Vagina (tissue), 2 donors: ENCODE measurements around the gene TSTD2. TPM values are rescaled to one million over a fixed set of nuclear protein-coding genes. Genes with fewer than 3 reads are reported as not detected.

Source experiments
- DNase-seq, 2 donors: peaks; one replicate each; pipeline ENCODE4 v3.0.0-alpha.2; 2017; ENCODE audit errors: extremely low spot score in 2 of 2
- H3K27ac ChIP-seq: fragments of 200-600 bp; sonication (generic); one replicate; pipeline ENCODE4 v1.5.1; 2019
- H3K27me3 ChIP-seq: fragments of 200-600 bp; sonication (generic); one replicate; pipeline ENCODE4 v1.5.1; 2019
- H3K36me3 ChIP-seq, 2 donors: fragments of 200-600 bp; sonication (generic); one replicate each; pipeline ENCODE4 v1.5.1; 2017 to 2019
- H3K4me1 ChIP-seq: fragments of 200-600 bp; sonication (generic); one replicate; pipeline ENCODE4 v1.5.1; 2019
- H3K4me3 ChIP-seq, 2 donors: fragments of 200-600 bp; sonication (generic); 1 replicate in 1 of 2; 2 replicates in 1 of 2; pipeline ENCODE4 v1.5.1; 2016 to 2019
- H3K9me3 ChIP-seq: fragments of 200-600 bp; sonication (generic); one replicate; pipeline ENCODE4 v1.5.1; 2019
- CTCF ChIP-seq, 3 experiments: fragments of 450-650 bp in 2 of 3; fragments of 200-600 bp in 1 of 3; sonication (generic) in 1 of 3; IDR thresholded peaks; one replicate each; pipeline ENCODE4 v1.5.1; 2017 to 2019; ENCODE audit warnings: antibody characterized with exemption in 3 of 3, mild to moderate bottlenecking in 2 of 3, moderate library complexity in 2 of 3
- POLR2A ChIP-seq, 2 donors: fragments of 450-650 bp; IDR thresholded peaks; one replicate each; pipeline ENCODE4 v1.6.1; 2017; ENCODE audit warnings: antibody characterized with exemption in 2 of 2, mild to moderate bottlenecking in 2 of 2, moderate library complexity in 2 of 2
- POLR2AphosphoS5 ChIP-seq, 2 donors: sonication (generic); formaldehyde crosslinking; IDR thresholded peaks; one replicate each; pipeline ENCODE4 v1.9.0; 2017; ENCODE audit warnings: antibody characterized with exemption in 2 of 2, mild to moderate bottlenecking in 2 of 2, low read depth in 1 of 2; ENCODE audit not compliant: insufficient read depth in 1 of 2
- intact Hi-C: fragments of 100-400 bp; cut with DNase I; formaldehyde crosslinking; loops from one replicate; pipeline ENCODE4 v1.15.1; 2023
- total RNA-seq: library from RNA; depleted of rRNA; stranded (reverse); fragments of >200 nt; gene quantifications from one replicate; pipeline ENCODE4 v1.2.3, GENCODE V29; 2016

TSTD2 gene
- total RNA-seq, 1 donor from 2014 or later: 18.2 TPM

GRCh38 chr9:97555164-97555563 is 78.0 kb downstream of the TSTD2 start:
- TF ChIP-seq CTCF (IDR thresholded peaks at IDR 0.05) (no peak), POLR2AphosphoS5 (IDR thresholded peaks at IDR 0.05; ENCODE audit: insufficient read depth in 1 of 2, low read depth in 1 of 2) (no peak), POLR2A (IDR thresholded peaks at IDR 0.05) (no peak)
- H3K4me3 ChIP-seq: no peak overlapping the region
- intact Hi-C loops: no loop called here
- no peak for DNase-seq
- no peaks in the 10 kb centered on the region for H3K27me3 ChIP-seq
- no peaks in the 10 kb centered on the region for H3K9me3 ChIP-seq
- peak overlapping the region; percentile 95 for H3K27ac ChIP-seq
- no peaks in the 10 kb centered on the region for H3K36me3 ChIP-seq
- peaks cover 36% of the 10 kb centered on the region for H3K4me1 ChIP-seq

GRCh38 chr9:97554566-97555075 is 78.5 kb downstream of the TSTD2 start:
- no peaks in the 10 kb centered on the region for H3K27me3 ChIP-seq
- peaks cover 36% of the 10 kb centered on the region for H3K4me1 ChIP-seq
- no peak overlapping the region for H3K4me3 ChIP-seq
- peak overlapping the region; percentile 95 for H3K27ac ChIP-seq
- intact Hi-C loops: no loop called here
- no peak for TF ChIP-seq CTCF (IDR thresholded peaks at IDR 0.05)
- no peak for TF ChIP-seq POLR2AphosphoS5 (IDR thresholded peaks at IDR 0.05; ENCODE audit: insufficient read depth in 1 of 2, low read depth in 1 of 2)
- TF ChIP-seq POLR2A (IDR thresholded peaks at IDR 0.05): no peak
- H3K9me3 ChIP-seq: no peaks in the 10 kb centered on the region
- no peaks in the 10 kb centered on the region for H3K36me3 ChIP-seq
- DNase-seq: no peak

GRCh38 chr9:97553841-97554240 is 79.3 kb downstream of the TSTD2 start:
- no peaks in the 10 kb centered on the region for H3K9me3 ChIP-seq
- H3K27me3 ChIP-seq: no peaks in the 10 kb centered on the region
- H3K36me3 ChIP-seq: no peaks in the 10 kb centered on the region
- H3K4me3 ChIP-seq: no peak overlapping the region
- DNase-seq: no peak
- intact Hi-C loops: no loop called here
- peak overlapping the region; percentile 95 for H3K27ac ChIP-seq
- no peak for TF ChIP-seq CTCF (IDR thresholded peaks at IDR 0.05)
- no peak for TF ChIP-seq POLR2AphosphoS5 (IDR thresholded peaks at IDR 0.05; ENCODE audit: insufficient read depth in 1 of 2, low read depth in 1 of 2)
- no peak for TF ChIP-seq POLR2A (IDR thresholded peaks at IDR 0.05)
- H3K4me1 ChIP-seq: peaks cover 29% of the 10 kb centered on the region

- Histone ChIP-seq H3K27me3 (no peaks in the 10 kb centered on the region), H3K36me3 (no peaks in the 10 kb centered on the region), H3K9me3 (no peaks in the 10 kb centered on the region), H3K27ac (peak overlapping the region; percentile 95), H3K4me1 (peaks cover 22% of the 10 kb centered on the region), H3K4me3 (no peak overlapping the region)
- intact Hi-C loops: no loop called here
- no peak for DNase-seq
- TF ChIP-seq POLR2A (IDR thresholded peaks at IDR 0.05) (no peak), POLR2AphosphoS5 (IDR thresholded peaks at IDR 0.05; ENCODE audit: insufficient read depth in 1 of 2, low read depth in 1 of 2) (no peak)
These were observed 80.0 kb downstream of the TSTD2 start for GRCh38 chr9:97553141-97553540.

GRCh38 chr9:97551308-97551707 is 81.9 kb downstream of the TSTD2 start:
- no peak overlapping the region for H3K27ac ChIP-seq
- no peak for TF ChIP-seq POLR2A (IDR thresholded peaks at IDR 0.05)
- no peak for TF ChIP-seq CTCF (IDR thresholded peaks at IDR 0.05)
- no peak for DNase-seq
- H3K4me1 ChIP-seq: peaks cover 6% of the 10 kb centered on the region
- H3K9me3 ChIP-seq: no peaks in the 10 kb centered on the region
- peaks cover 0 to 6% of the 10 kb centered on the region in 2 donors for H3K36me3 ChIP-seq
- no peaks in the 10 kb centered on the region for H3K27me3 ChIP-seq
- H3K4me3 ChIP-seq: no peak overlapping the region
- intact Hi-C loops: no loop called here
